GM10248 (cell line): ENCODE data around the gene TTLL7.
"Not testable (repeated sequence)": the region's sequence is repeated elsewhere in the genome, so short reads cannot be mapped to it uniquely, and the experiment has no call there.

Experiments
- CTCF ChIA-PET: fragments of 300-600 bp; sonication (Branson Sonifier 250); formaldehyde crosslinking; extraction: SDS; loops from one replicate; lab custom pipeline; 2021; ENCODE audit warnings: antibody characterized with exemption; lab: Yijun Ruan, JAX
- POLR2A ChIA-PET: fragments of 350-650 bp; sonication (Branson Sonifier 250); formaldehyde crosslinking; extraction: SDS; loops from one replicate; lab custom pipeline; 2020; ENCODE audit warnings: antibody characterized with exemption; lab: Yijun Ruan, JAX
- DNase-seq: peaks from one replicate; pipeline ENCODE4 v3.0.0; 2012; ENCODE audit errors: extremely low spot score
- CTCF ChIP-seq: IDR thresholded peaks from 2 replicates; pipeline ENCODE4 v1.5.1; 2012; ENCODE audit warnings: mild to moderate bottlenecking, low read depth; ENCODE audit errors: extremely low read depth, missing control alignments, control extremely low read depth

The TTLL7 gene

GRCh38 chr1:83923553-83923952 lies 75.4 kb downstream of the TTLL7 start:
- no peak for TF ChIP-seq CTCF
- POLR2A ChIA-PET: no interaction called here
- DNase-seq: no peak
- CTCF ChIA-PET: interaction anchor here (1.5 kb wide), 2 partner anchors 10 to 17 kb away, joined by 3 read pairs; no protein-coding TSS in a partner anchor

- no peak for DNase-seq
- no peak for TF ChIP-seq CTCF
- ChIA-PET POLR2A (no interaction called here), CTCF (interaction anchor here (1.0 kb wide), 1 partner anchor 16 kb away, joined by 3 read pairs; no protein-coding TSS in a partner anchor)
These were observed 76.5 kb downstream of the TTLL7 start for GRCh38 chr1:83922431-83922830.

- DNase-seq: no peak
- ChIA-PET POLR2A (no interaction called here), CTCF (no interaction called here)
- TF ChIP-seq CTCF: no peak
These were observed 78.6 kb downstream of the TTLL7 start for GRCh38 chr1:83920320-83920719.

GRCh38 chr1:83919872-83920271 lies 79.1 kb downstream of the TTLL7 start:
- POLR2A ChIA-PET: no interaction called here
- no peak for TF ChIP-seq CTCF
- CTCF ChIA-PET: interaction anchor here (1.5 kb wide), 1 partner anchor 10 kb away, joined by 3 read pairs; no protein-coding TSS in a partner anchor
- no peak for DNase-seq

- TF ChIP-seq CTCF: no peak
- DNase-seq: no peak
- ChIA-PET POLR2A (no interaction called here), CTCF (interaction anchor here (1.0 to 1.5 kb wide), 3 partner anchors 9 to 13 kb away, joined by 3 to 6 read pairs (median 3); no protein-coding TSS in a partner anchor)
These were observed 80.1 kb downstream of the TTLL7 start for GRCh38 chr1:83918688-83919285.

GRCh38 chr1:83917959-83918358 lies 81.0 kb downstream of the TTLL7 start:
- DNase-seq: no peak
- CTCF ChIA-PET: interaction anchor here (1.1 kb wide), 1 partner anchor 10 kb away, joined by 3 read pairs; no protein-coding TSS in a partner anchor
- no peak for TF ChIP-seq CTCF
- POLR2A ChIA-PET: no interaction called here

GRCh38 chr1:83916094-83916493 lies 82.8 kb downstream of the TTLL7 start:
- CTCF ChIA-PET, DNase-seq, POLR2A ChIA-PET: not testable (repeated sequence)
